Peyer's patch (tissue), 4 donors: ENCODE measurements around the gene TAS2R16. TPM values are rescaled to one million over a fixed set of nuclear protein-coding genes. Genes with fewer than 3 reads are reported as not detected.
"Not testable (repeated sequence)": the region's sequence is repeated elsewhere in the genome, so short reads cannot be mapped to it uniquely, and the experiment has no call there.

Source experiments
- DNase-seq, 3 donors: peaks; one replicate each; pipeline ENCODE4 v3.0.0-alpha.2; 2017 to 2019
- H3K27ac ChIP-seq, 4 donors: fragments of 200-600 bp; sonication (generic); one replicate each; pipeline ENCODE4 v1.5.1; 2016 to 2019
- H3K27me3 ChIP-seq, 2 donors: fragments of 200-600 bp; sonication (generic); one replicate each; pipeline ENCODE4 v1.5.1; 2019
- H3K36me3 ChIP-seq, 3 donors: fragments of 200-600 bp; sonication (generic); one replicate each; pipeline ENCODE4 v1.5.1; 2016 to 2019
- H3K4me1 ChIP-seq, 4 donors: fragments of 200-600 bp; sonication (generic); one replicate each; pipeline ENCODE4 v1.5.1; 2016 to 2019
- H3K4me3 ChIP-seq, 4 donors: fragments of 200-600 bp; sonication (generic); 1 replicate in 3 of 4; 2 replicates in 1 of 4; pipeline ENCODE4 v1.5.1; 2016 to 2019; ENCODE audit warnings: mild to moderate bottlenecking in 1 of 4
- H3K9me3 ChIP-seq, 4 donors: fragments of 200-600 bp; sonication (generic); one replicate each; pipeline ENCODE4 v1.5.1; 2016 to 2019; ENCODE audit warnings: mild to moderate bottlenecking in 1 of 4
- CTCF ChIP-seq, 6 experiments: fragments of 450-650 bp in 4 of 6; fragments of 200-600 bp in 2 of 6; sonication (generic) in 1 of 6; IDR thresholded peaks; one replicate each; pipeline ENCODE4 v1.5.1; 2017 to 2019; ENCODE audit warnings: antibody characterized with exemption in 6 of 6, mild to moderate bottlenecking in 3 of 6, moderate library complexity in 1 of 6
- POLR2A ChIP-seq, 2 donors: fragments of 450-650 bp; IDR thresholded peaks; one replicate each; pipeline ENCODE4 v1.5.1; 2017; ENCODE audit warnings: antibody characterized with exemption in 2 of 2, mild to moderate bottlenecking in 2 of 2, moderate library complexity in 2 of 2
- total RNA-seq, 4 donors: library from RNA; depleted of rRNA; stranded (reverse); fragments of >200 nt; gene quantifications; one replicate each; pipeline ENCODE4 v1.1.0, GENCODE V29; 2016

The TAS2R16 gene
- total RNA-seq, 4 donors from 2014 or later = not detected

- Histone ChIP-seq H3K4me1 (no peaks in the 10 kb centered on the region), H3K27ac (no peak overlapping the region), H3K4me3 (no peak overlapping the region), H3K9me3 (no peaks in the 10 kb centered on the region), H3K27me3 (no peaks in the 10 kb centered on the region), H3K36me3 (no peaks in the 10 kb centered on the region)
- TF ChIP-seq CTCF (IDR thresholded peaks at IDR 0.05) (no peak), POLR2A (IDR thresholded peaks at IDR 0.05) (no peak)
- DNase-seq = no peak
Measured at GRCh38 chr7:122974229-122974628, 21.3 kb downstream of the TAS2R16 start.

GRCh38 chr7:122972056-122972455, 23.4 kb downstream of the TAS2R16 start:
- no peaks in the 10 kb centered on the region for H3K9me3 ChIP-seq
- H3K27ac ChIP-seq = no peak overlapping the region
- no peak for DNase-seq
- no peak overlapping the region for H3K4me3 ChIP-seq
- no peaks in the 10 kb centered on the region for H3K36me3 ChIP-seq
- no peaks in the 10 kb centered on the region for H3K4me1 ChIP-seq
- TF ChIP-seq POLR2A (IDR thresholded peaks at IDR 0.05) (no peak), CTCF (IDR thresholded peaks at IDR 0.05) (no peak)
- H3K27me3 ChIP-seq = no peaks in the 10 kb centered on the region

- H3K9me3 ChIP-seq = no peaks in the 10 kb centered on the region
- H3K27me3 ChIP-seq = no peaks in the 10 kb centered on the region
- no peak overlapping the region for H3K4me3 ChIP-seq
- TF ChIP-seq CTCF (IDR thresholded peaks at IDR 0.05) (no peak), POLR2A (IDR thresholded peaks at IDR 0.05) (no peak)
- no peak for DNase-seq
- no peaks in the 10 kb centered on the region for H3K4me1 ChIP-seq
- no peak overlapping the region for H3K27ac ChIP-seq
- no peaks in the 10 kb centered on the region for H3K36me3 ChIP-seq
Measured at GRCh38 chr7:122970740-122971725, 24.5 kb downstream of the TAS2R16 start.

GRCh38 chr7:122968389-122968788, 27.1 kb downstream of the TAS2R16 start:
- no peaks in the 10 kb centered on the region for H3K9me3 ChIP-seq
- no peak overlapping the region for H3K27ac ChIP-seq
- no peak overlapping the region for H3K4me3 ChIP-seq
- no peaks in the 10 kb centered on the region for H3K4me1 ChIP-seq
- DNase-seq = no peak
- no peaks in the 10 kb centered on the region for H3K27me3 ChIP-seq
- H3K36me3 ChIP-seq = no peaks in the 10 kb centered on the region
- TF ChIP-seq POLR2A (IDR thresholded peaks at IDR 0.05) = no peak
- no peak for TF ChIP-seq CTCF (IDR thresholded peaks at IDR 0.05)

GRCh38 chr7:122965306-122965705, 30.2 kb downstream of the TAS2R16 start:
- no peak for DNase-seq
- no peaks in the 10 kb centered on the region for H3K9me3 ChIP-seq
- no peaks in the 10 kb centered on the region for H3K4me1 ChIP-seq
- H3K4me3 ChIP-seq = no peak overlapping the region
- H3K27ac ChIP-seq = no peak overlapping the region
- H3K27me3 ChIP-seq = no peaks in the 10 kb centered on the region
- no peaks in the 10 kb centered on the region for H3K36me3 ChIP-seq
- TF ChIP-seq CTCF (IDR thresholded peaks at IDR 0.05) = no peak
- no peak for TF ChIP-seq POLR2A (IDR thresholded peaks at IDR 0.05)

- H3K4me3 ChIP-seq = not testable (repeated sequence)
Measured at GRCh38 chr7:122953678-122954077, 41.8 kb downstream of the TAS2R16 start.

More at GRCh38 chr7:122953678-122954077, 41.8 kb downstream of the TAS2R16 start:
- not testable (repeated sequence) for H3K27ac ChIP-seq, H3K27me3 ChIP-seq, H3K36me3 ChIP-seq, DNase-seq, H3K4me1 ChIP-seq, H3K9me3 ChIP-seq
